Measurements from ENCODE around the gene RUFY3.

Gene RUFY3

DNA sequence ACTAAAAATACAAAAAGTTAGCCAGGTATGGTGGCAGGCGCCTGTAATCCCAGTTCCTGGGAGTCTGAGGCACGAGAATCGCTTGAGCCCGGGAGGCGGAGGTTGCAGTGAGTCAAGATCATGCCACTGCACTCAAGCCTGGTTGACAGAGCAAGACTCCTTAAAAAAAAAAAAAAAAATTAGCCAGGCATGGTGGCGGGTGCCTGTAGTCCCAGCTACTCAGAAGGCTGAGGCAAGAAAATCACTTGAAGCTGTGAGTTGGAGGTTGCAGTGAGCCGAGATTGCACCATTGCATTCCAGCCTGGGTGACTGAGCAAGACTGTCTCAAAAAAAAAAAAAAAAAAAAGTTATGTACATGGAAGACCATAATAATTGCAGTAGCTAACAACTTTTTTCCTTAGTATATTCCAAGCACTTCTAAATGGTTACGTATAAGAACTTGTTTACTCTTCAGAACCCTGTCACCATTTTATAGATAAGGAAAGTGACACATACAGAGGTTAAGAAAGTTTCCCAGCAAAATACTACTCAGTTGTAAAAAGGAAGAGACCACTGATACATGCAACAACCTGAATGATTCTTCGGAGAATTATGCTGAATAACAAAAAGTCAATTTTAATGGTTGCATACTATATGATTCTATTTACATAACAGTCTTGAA, 24.5 kb downstream of the RUFY3 start:
- Histone ChIP-seq H3K4me3 (ENCODE audit: low read depth, low read length) (no peak overlapping the region), H3K36me3 (no peaks in the 10 kb centered on the region), H3K27ac (no peak overlapping the region), H3K9me3 (ENCODE audit: severe bottlenecking) (no peaks in the 10 kb centered on the region), H3K27me3 (ENCODE audit: insufficient read depth, low read depth, severe bottlenecking) (no peaks in the 10 kb centered on the region)
- DNase-seq = no peak
- TF ChIP-seq, protein P1, sequence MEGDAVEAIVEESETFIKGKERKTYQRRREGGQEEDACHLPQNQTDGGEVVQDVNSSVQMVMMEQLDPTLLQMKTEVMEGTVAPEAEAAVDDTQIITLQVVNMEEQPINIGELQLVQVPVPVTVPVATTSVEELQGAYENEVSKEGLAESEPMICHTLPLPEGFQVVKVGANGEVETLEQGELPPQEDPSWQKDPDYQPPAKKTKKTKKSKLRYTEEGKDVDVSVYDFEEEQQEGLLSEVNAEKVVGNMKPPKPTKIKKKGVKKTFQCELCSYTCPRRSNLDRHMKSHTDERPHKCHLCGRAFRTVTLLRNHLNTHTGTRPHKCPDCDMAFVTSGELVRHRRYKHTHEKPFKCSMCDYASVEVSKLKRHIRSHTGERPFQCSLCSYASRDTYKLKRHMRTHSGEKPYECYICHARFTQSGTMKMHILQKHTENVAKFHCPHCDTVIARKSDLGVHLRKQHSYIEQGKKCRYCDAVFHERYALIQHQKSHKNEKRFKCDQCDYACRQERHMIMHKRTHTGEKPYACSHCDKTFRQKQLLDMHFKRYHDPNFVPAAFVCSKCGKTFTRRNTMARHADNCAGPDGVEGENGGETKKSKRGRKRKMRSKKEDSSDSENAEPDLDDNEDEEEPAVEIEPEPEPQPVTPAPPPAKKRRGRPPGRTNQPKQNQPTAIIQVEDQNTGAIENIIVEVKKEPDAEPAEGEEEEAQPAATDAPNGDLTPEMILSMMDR (IDR thresholded peaks at IDR 0.05; ENCODE audit: low read depth, low read length) = no peak

DNA sequence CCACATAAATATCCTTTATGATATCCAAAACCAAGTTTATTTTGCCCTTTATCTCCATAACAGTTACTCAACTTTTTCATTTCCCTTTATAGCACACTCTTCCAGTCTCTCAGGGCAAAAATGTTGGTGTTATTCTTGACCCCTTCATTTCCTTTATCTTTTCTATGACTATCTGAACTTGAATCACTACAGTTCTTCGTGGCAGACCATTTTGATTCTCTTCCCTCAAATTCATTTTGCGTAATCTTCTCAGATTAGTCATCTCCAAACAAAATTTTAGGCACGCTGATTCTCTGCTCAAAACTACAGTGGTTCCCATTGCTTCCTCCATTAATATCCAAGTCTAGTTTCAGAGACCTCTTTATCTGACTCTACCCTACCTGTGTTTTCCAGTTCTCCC, 26.1 kb downstream of the RUFY3 start:
- Histone ChIP-seq H3K27me3 (ENCODE audit: insufficient read depth, low read depth, severe bottlenecking) (no peaks in the 10 kb centered on the region), H3K36me3 (no peaks in the 10 kb centered on the region), H3K4me3 (ENCODE audit: low read depth, low read length) (no peak overlapping the region), H3K27ac (no peak overlapping the region), H3K9me3 (ENCODE audit: severe bottlenecking) (no peaks in the 10 kb centered on the region)
- DNase-seq = no peak
- TF ChIP-seq, protein P1 (IDR thresholded peaks at IDR 0.05; ENCODE audit: low read depth, low read length) = no peak

DNA sequence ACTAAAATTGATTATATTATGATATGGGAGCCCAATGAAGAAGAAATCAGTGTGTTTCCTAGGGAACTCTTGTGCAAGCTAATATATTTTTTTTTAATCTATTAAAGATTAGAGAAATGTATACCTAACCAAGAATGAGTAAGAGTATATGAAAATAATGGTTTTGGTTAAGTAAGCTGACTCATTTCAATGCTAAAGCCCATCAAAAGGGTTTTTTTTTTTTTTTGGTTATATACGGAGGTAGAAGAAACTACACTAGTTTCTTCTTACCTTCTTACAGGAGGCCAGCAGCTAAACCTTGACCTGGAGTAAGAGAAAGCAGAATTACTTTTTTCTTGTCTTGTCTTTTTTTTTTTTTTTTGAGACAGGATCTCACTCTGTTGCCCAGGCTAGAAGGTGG, 27.5 kb downstream of the RUFY3 start:
- DNase-seq = no peak
- Histone ChIP-seq H3K4me3 (ENCODE audit: low read depth, low read length) (no peak overlapping the region), H3K27me3 (ENCODE audit: insufficient read depth, low read depth, severe bottlenecking) (no peaks in the 10 kb centered on the region), H3K9me3 (ENCODE audit: severe bottlenecking) (no peaks in the 10 kb centered on the region), H3K36me3 (no peaks in the 10 kb centered on the region), H3K27ac (no peak overlapping the region)
- TF ChIP-seq, protein P1 (IDR thresholded peaks at IDR 0.05; ENCODE audit: low read depth, low read length) = no peak

DNA sequence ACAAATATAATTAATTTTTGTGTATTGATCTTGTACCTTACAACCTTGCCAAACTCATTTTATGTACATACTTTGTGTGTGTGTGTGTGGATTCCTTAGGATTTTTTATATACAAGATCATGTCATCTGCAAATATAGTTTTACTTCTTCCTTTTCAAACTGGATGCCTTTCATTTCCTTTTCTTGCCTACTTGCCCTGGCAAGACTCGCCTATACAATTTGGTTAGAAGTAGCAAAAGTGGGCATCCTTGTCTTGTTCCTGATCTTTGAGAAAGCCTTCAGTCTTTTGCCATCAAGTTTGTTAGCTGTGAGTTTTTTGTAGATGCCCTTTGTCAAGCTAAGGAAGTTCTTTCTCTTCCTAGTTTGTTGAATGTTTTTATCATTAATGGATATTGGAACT, 30.5 kb downstream of the RUFY3 start:
- H3K36me3 ChIP-seq = no peaks in the 10 kb centered on the region
- no peaks in the 10 kb centered on the region for H3K9me3 ChIP-seq (ENCODE audit: severe bottlenecking)
- H3K27me3 ChIP-seq (ENCODE audit: insufficient read depth, low read depth, severe bottlenecking) = no peaks in the 10 kb centered on the region
- no peak for DNase-seq
- H3K27ac ChIP-seq = no peak overlapping the region
- TF ChIP-seq, protein P1 (IDR thresholded peaks at IDR 0.05; ENCODE audit: low read depth, low read length) = no peak
- H3K4me3 ChIP-seq (ENCODE audit: low read depth, low read length) = no peak overlapping the region

DNA sequence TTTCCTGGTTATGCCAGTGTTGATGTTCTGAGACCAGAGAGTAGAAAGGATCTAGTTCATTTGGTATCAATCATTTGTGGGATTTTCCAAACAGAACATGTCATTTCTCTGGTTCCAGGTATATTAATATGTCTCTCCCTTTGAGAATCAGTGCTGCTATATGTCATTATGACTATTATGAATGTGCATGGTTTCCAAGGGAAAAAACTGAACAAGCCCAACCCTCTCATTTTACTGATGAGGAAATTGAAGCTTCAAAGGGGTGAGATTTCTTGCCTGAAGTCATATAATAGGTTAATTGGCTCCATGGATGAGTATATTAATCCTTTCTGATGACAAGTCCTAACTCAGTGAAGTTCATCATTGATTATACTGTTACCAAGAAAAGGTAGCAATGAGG, 31.9 kb downstream of the RUFY3 start:
- Histone ChIP-seq H3K36me3 (no peaks in the 10 kb centered on the region), H3K27ac (no peak overlapping the region), H3K4me3 (ENCODE audit: low read depth, low read length) (no peak overlapping the region), H3K9me3 (ENCODE audit: severe bottlenecking) (no peaks in the 10 kb centered on the region), H3K27me3 (ENCODE audit: insufficient read depth, low read depth, severe bottlenecking) (no peaks in the 10 kb centered on the region)
- DNase-seq = no peak
- TF ChIP-seq, protein P1 (IDR thresholded peaks at IDR 0.05; ENCODE audit: low read depth, low read length) = no peak

DNA sequence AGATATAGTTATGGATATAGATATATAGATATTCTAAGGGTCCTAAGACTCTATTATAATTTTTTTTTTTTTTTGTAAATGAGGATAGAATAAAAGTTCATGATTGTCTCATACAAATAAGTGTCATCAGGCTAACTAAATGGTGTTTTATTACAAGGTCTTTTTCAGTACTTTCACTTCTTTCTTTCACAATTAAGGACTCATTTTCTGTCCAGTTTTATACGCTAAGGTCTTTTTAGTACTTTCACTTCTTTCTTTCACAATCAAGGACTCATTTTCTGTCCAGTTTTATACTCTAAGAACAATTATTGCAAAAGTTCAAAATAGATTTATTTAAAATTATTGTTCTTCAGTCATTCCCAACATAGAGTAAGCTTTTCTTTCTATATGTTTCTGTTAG, 32.7 kb downstream of the RUFY3 start:
- Histone ChIP-seq H3K9me3 (ENCODE audit: severe bottlenecking) (no peaks in the 10 kb centered on the region), H3K27me3 (ENCODE audit: insufficient read depth, low read depth, severe bottlenecking) (no peaks in the 10 kb centered on the region), H3K36me3 (no peaks in the 10 kb centered on the region), H3K4me3 (ENCODE audit: low read depth, low read length) (no peak overlapping the region), H3K27ac (no peak overlapping the region)
- DNase-seq = no peak
- TF ChIP-seq, protein P1 (IDR thresholded peaks at IDR 0.05; ENCODE audit: low read depth, low read length) = no peak

Data from WERI-Rb-1 (cell line).